Trophoblast cell (in vitro differentiated cells and primary cell): Measurements from ENCODE around the gene USP32.
"Not testable (repeated sequence)": the region's sequence is repeated elsewhere in the genome, so short reads cannot be mapped to it uniquely, and the experiment has no call there.

Experiments
- DNase-seq, 2 donors: peaks; one replicate each; pipeline ENCODE4 v3.0.0-alpha.2; 2016
- H2AFZ ChIP-seq: 2 replicates; pipeline ENCODE4 v1.6.1; 2013; ENCODE audit warnings: low read length, moderate library complexity, mild to moderate bottlenecking; ENCODE audit not compliant: insufficient read depth, poor library complexity
- H2AK5ac ChIP-seq: 2 replicates; pipeline ENCODE4 v1.6.1; 2013; ENCODE audit warnings: mild to moderate bottlenecking, low read length
- H2BK120ac ChIP-seq: 2 replicates; pipeline ENCODE4 v1.6.1; 2013; ENCODE audit warnings: low read length, mild to moderate bottlenecking, moderate library complexity; ENCODE audit not compliant: insufficient read depth, poor library complexity
- H2BK12ac ChIP-seq: 2 replicates; pipeline ENCODE4 v1.6.1; 2013; ENCODE audit warnings: mild to moderate bottlenecking, low read length, moderate library complexity
- H2BK5ac ChIP-seq: 2 replicates; pipeline ENCODE4 v1.6.1; 2013; ENCODE audit warnings: low read length, low read depth, moderate library complexity, mild to moderate bottlenecking; ENCODE audit not compliant: poor library complexity
- H3K14ac ChIP-seq: 2 replicates; pipeline ENCODE4 v1.6.1; 2013; ENCODE audit warnings: mild to moderate bottlenecking, low read length
- H3K18ac ChIP-seq: 2 replicates; pipeline ENCODE4 v1.6.1; 2013; ENCODE audit warnings: mild to moderate bottlenecking, low read length
- H3K23ac ChIP-seq: 2 replicates; pipeline ENCODE4 v1.6.1; 2013; ENCODE audit warnings: low read length
- H3K27ac ChIP-seq: 2 replicates; pipeline ENCODE4 v1.5.1; 2013; ENCODE audit warnings: low read depth, mild to moderate bottlenecking, inconsistent platforms, low read length, moderate library complexity
- H3K27me3 ChIP-seq: 2 replicates; pipeline ENCODE4 v1.6.1; 2013; ENCODE audit warnings: inconsistent platforms, mild to moderate bottlenecking, low read length, moderate library complexity; ENCODE audit not compliant: insufficient read depth
- H3K36me3 ChIP-seq, 2 experiments: 1 replicate in 1 of 2; 2 replicates in 1 of 2; pipeline ENCODE4 v1.6.1; 2013; ENCODE audit warnings: low read length in 2 of 2, mild to moderate bottlenecking in 2 of 2, moderate library complexity in 1 of 2; ENCODE audit not compliant: insufficient read depth in 2 of 2, control insufficient read depth in 1 of 2
- H3K4ac ChIP-seq: 2 replicates; pipeline ENCODE4 v1.6.1; 2013; ENCODE audit warnings: low read depth, mild to moderate bottlenecking, low read length, moderate library complexity
- H3K4me1 ChIP-seq, 2 experiments: 1 replicate in 1 of 2; 2 replicates in 1 of 2; pipeline ENCODE4 v1.6.1; 2013; ENCODE audit warnings: low read length in 2 of 2, mild to moderate bottlenecking in 2 of 2, moderate library complexity in 1 of 2; ENCODE audit not compliant: insufficient read depth in 2 of 2, control insufficient read depth in 1 of 2
- H3K4me2 ChIP-seq: 2 replicates; pipeline ENCODE4 v1.6.1; 2013; ENCODE audit warnings: inconsistent platforms, mild to moderate bottlenecking, low read length, moderate library complexity
- H3K4me3 ChIP-seq: 2 replicates; pipeline ENCODE4 v1.5.1; 2013; ENCODE audit warnings: mild to moderate bottlenecking, low read depth, low read length, inconsistent platforms
- H3K79me1 ChIP-seq: one replicate; pipeline ENCODE4 v1.6.1; 2013; ENCODE audit warnings: low read length
- H3K79me2 ChIP-seq: 2 replicates; pipeline ENCODE4 v1.6.1; 2013; ENCODE audit warnings: low read length, mild to moderate bottlenecking; ENCODE audit not compliant: control insufficient read depth, insufficient read depth, poor library complexity
- H3K9ac ChIP-seq: 2 replicates; pipeline ENCODE4 v1.6.1; 2013; ENCODE audit warnings: mild to moderate bottlenecking, low read length
- H3K9me3 ChIP-seq: 2 replicates; pipeline ENCODE4 v1.6.1; 2013; ENCODE audit warnings: low read depth, mild to moderate bottlenecking, control low read depth, inconsistent platforms, low read length; ENCODE audit not compliant: insufficient read depth
- H4K12ac ChIP-seq: 2 replicates; pipeline ENCODE4 v1.6.1; 2013; ENCODE audit warnings: low read depth, mild to moderate bottlenecking, low read length, moderate library complexity
- H4K8ac ChIP-seq: 2 replicates; pipeline ENCODE4 v1.6.1; 2013; ENCODE audit warnings: low read depth, mild to moderate bottlenecking, low read length, moderate library complexity
- H4K91ac ChIP-seq: one replicate; pipeline ENCODE4 v1.6.1; 2013; ENCODE audit warnings: low read depth, mild to moderate bottlenecking, low read length, moderate library complexity
- WGBS: extraction: QIAGEN DNeasy Blood & Tissue Kit; methylation state at CpG from one replicate; pipeline ENCODE4 v1.1.7; 2013; ENCODE audit warnings: missing lambda C conversion rate; ENCODE audit not compliant: insufficient read length, insufficient coverage; ENCODE audit errors: extremely low coverage; 5-methylcytosine and 5-hydroxymethylcytosine counted together

Gene USP32

DNA sequence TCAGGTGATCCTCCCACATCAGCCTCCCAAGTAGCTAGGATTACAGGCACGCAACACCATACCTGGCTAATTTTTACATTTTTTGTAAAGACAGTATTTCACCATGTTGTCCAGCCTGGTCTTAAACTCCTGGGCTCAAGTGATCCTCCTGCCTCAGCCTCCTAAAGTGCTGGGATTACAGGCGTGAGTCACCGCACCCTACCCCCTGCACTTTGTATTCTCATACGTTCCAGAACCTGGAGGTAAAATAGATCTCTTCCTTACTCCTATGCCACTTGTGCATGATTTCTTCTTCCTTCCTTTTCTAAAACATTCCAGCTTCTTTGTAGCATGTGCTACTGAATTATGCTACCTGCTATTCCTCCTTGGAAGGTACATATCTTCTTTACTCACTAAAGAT lies 197.8 kb downstream of the USP32 start:
- not testable (repeated sequence) for H4K91ac ChIP-seq, H2BK5ac ChIP-seq, H3K27me3 ChIP-seq, H3K79me1 ChIP-seq, H2BK120ac ChIP-seq, H4K8ac ChIP-seq, H3K4me1 ChIP-seq, H4K12ac ChIP-seq, H3K4me3 ChIP-seq, H3K79me2 ChIP-seq, H3K27ac ChIP-seq, H3K4ac ChIP-seq, DNase-seq, H3K14ac ChIP-seq, H2AFZ ChIP-seq, H3K9ac ChIP-seq, H3K4me2 ChIP-seq, H3K9me3 ChIP-seq, H3K23ac ChIP-seq, H2AK5ac ChIP-seq, H2BK12ac ChIP-seq, H3K18ac ChIP-seq
- WGBS, result no CpG with 5 or more reads among the region's 4 CpGs
- H3K36me3 ChIP-seq, result peaks cover 11 to 16% of the 10 kb centered on the region in 2 experiments

- H3K36me3 ChIP-seq, result peaks cover 11 to 16% of the 10 kb centered on the region in 2 experiments
- H2AFZ ChIP-seq, result no peak overlapping the region
- H4K12ac ChIP-seq, result no peak overlapping the region
- no peak overlapping the region for H3K9ac ChIP-seq
- no peak overlapping the region for H3K27ac ChIP-seq
- no peak overlapping the region for H3K4me2 ChIP-seq
- no peak overlapping the region for H3K14ac ChIP-seq
- H3K9me3 ChIP-seq, result no peaks in the 10 kb centered on the region
- H3K18ac ChIP-seq, result no peak overlapping the region
- H2BK5ac ChIP-seq, result no peak overlapping the region
- DNase-seq, result no peak
- no peak overlapping the region for H2BK12ac ChIP-seq
- no peaks in the 10 kb centered on the region for H3K79me2 ChIP-seq
- no peaks in the 10 kb centered on the region for H3K27me3 ChIP-seq
- no peak overlapping the region for H2AK5ac ChIP-seq
- H4K91ac ChIP-seq, result no peak overlapping the region
- H4K8ac ChIP-seq, result no peak overlapping the region
- H3K4ac ChIP-seq, result no peak overlapping the region
- H3K23ac ChIP-seq, result no peak overlapping the region
- H3K79me1 ChIP-seq, result no peaks in the 10 kb centered on the region
- no peak overlapping the region for H2BK120ac ChIP-seq
- no peaks in the 10 kb centered on the region for H3K4me1 ChIP-seq
- H3K4me3 ChIP-seq, result no peak overlapping the region
- no CpG with 5 or more reads among the region's 2 CpGs for WGBS
Observed at GRCh38 chr17:60193482-60193881, 198.5 kb downstream of the USP32 start.

- not testable (repeated sequence) for H3K14ac ChIP-seq, DNase-seq, H4K12ac ChIP-seq, H4K91ac ChIP-seq, H2BK12ac ChIP-seq, H3K79me1 ChIP-seq, H2AK5ac ChIP-seq, H3K4me3 ChIP-seq, H3K9ac ChIP-seq, H3K4me2 ChIP-seq, H2AFZ ChIP-seq, H2BK120ac ChIP-seq, H3K27ac ChIP-seq, H2BK5ac ChIP-seq, H3K23ac ChIP-seq, H3K27me3 ChIP-seq, H4K8ac ChIP-seq, H3K4me1 ChIP-seq, H3K79me2 ChIP-seq, H3K4ac ChIP-seq, H3K9me3 ChIP-seq, H3K18ac ChIP-seq
- no CpG with 5 or more reads among the region's 3 CpGs for WGBS
- H3K36me3 ChIP-seq, result peaks cover 11 to 13% of the 10 kb centered on the region in 2 experiments
Observed at GRCh38 chr17:60193032-60193431, 198.9 kb downstream of the USP32 start.

DNA sequence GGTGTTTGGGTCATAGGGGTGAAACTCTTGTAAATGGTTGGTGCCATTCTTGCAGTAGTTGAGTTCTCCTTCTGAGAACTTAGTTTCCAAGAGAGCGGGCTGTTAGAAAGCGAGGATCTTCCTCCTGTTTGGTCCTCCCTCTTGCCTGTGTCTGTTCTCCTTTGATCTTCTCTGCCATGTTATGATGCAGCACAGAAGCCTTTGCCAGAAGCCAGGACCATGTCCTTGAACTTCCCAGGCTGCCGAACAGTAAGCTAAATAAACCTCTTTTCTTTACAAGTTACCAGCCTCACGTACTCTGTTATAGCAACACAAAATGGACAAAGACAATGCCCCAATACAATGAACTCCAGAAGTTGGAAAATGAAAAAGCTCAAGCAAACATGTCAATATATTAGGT lies 201.9 kb downstream of the USP32 start:
- not testable (repeated sequence) for H2AK5ac ChIP-seq, H2BK5ac ChIP-seq, H3K9ac ChIP-seq, H4K12ac ChIP-seq, H3K4me1 ChIP-seq, H3K79me1 ChIP-seq, H4K91ac ChIP-seq, H2BK120ac ChIP-seq, H3K27ac ChIP-seq, H3K4me2 ChIP-seq, H3K18ac ChIP-seq, H3K14ac ChIP-seq, H3K23ac ChIP-seq, H3K79me2 ChIP-seq, H2AFZ ChIP-seq, H2BK12ac ChIP-seq, H3K27me3 ChIP-seq, H4K8ac ChIP-seq, H3K9me3 ChIP-seq, H3K4ac ChIP-seq, H3K4me3 ChIP-seq, DNase-seq
- H3K36me3 ChIP-seq, result peaks cover 9 to 15% of the 10 kb centered on the region in 2 experiments
- WGBS, result no CpG with 5 or more reads among the region's 4 CpGs
